Activated CD8-positive, alpha-beta T cell treated with anti-CD3 and anti-CD28 coated beads for 36 hours (primary cell): Measurements from ENCODE around the gene TEAD3. TPM values are rescaled to one million over a fixed set of nuclear protein-coding genes. Genes with fewer than 3 reads are reported as not detected.

Experiments
- ATAC-seq: fragments of 200-7000 bp; cut with Tn5 transposase; one replicate; pipeline ENCODE4 v1.10.0; 2021; ENCODE audit warnings: mild to moderate bottlenecking, moderate library complexity
- CTCF ChIA-PET: fragments of 350-600 bp; sonication (Branson Sonifier 250); formaldehyde crosslinking; loops from one replicate; lab custom pipeline; 2021; ENCODE audit warnings: antibody characterized with exemption; lab: Charles Lee
- POLR2A ChIA-PET: fragments of 350-600 bp; sonication (Branson Sonifier 250); formaldehyde crosslinking; loops from one replicate; lab custom pipeline; 2021; ENCODE audit warnings: antibody characterized with exemption; lab: Charles Lee
- DNase-seq: peaks from one replicate; pipeline ENCODE4 v3.0.0-alpha.2; 2020
- H3K27ac Mint-ChIP-seq: one replicate; pipeline ENCODE4 v1.8.0; 2021; ENCODE audit warnings: mild to moderate bottlenecking, mixed read lengths
- H3K27me3 Mint-ChIP-seq: one replicate; pipeline ENCODE4 v1.8.0; 2021; ENCODE audit warnings: mixed read lengths
- H3K36me3 Mint-ChIP-seq: one replicate; pipeline ENCODE4 v1.8.0; 2021; ENCODE audit warnings: low read depth, mixed read lengths
- H3K4me1 Mint-ChIP-seq: one replicate; pipeline ENCODE4 v1.8.0; 2021; ENCODE audit warnings: low read depth, mixed read lengths
- H3K4me3 Mint-ChIP-seq: one replicate; pipeline ENCODE4 v1.8.0; 2021; ENCODE audit warnings: mild to moderate bottlenecking, moderate library complexity, mixed read lengths
- H3K9me3 Mint-ChIP-seq: one replicate; pipeline ENCODE4 v1.8.0; 2021; ENCODE audit warnings: mixed read lengths
- intact Hi-C: fragments of 100-400 bp; cut with micrococcal nuclease; formaldehyde crosslinking; loops from one replicate; pipeline ENCODE4 v1.10.0; 2022
- total RNA-seq, 2 experiments: library from RNA; stranded (reverse); gene quantifications; one replicate each; pipeline ENCODE4 v1.2.3, GENCODE V29; 2021
- TF ChIP-seq, protein P1 (sequence below): fragments of 200-600 bp; IDR thresholded peaks from one replicate; pipeline ENCODE4 v1.8.0; 2022; ENCODE audit warnings: antibody characterized with exemption, mild to moderate bottlenecking

Gene TEAD3
- total RNA-seq, 2 experiments from 2014 or later = 0.68 to 0.81 TPM

DNA sequence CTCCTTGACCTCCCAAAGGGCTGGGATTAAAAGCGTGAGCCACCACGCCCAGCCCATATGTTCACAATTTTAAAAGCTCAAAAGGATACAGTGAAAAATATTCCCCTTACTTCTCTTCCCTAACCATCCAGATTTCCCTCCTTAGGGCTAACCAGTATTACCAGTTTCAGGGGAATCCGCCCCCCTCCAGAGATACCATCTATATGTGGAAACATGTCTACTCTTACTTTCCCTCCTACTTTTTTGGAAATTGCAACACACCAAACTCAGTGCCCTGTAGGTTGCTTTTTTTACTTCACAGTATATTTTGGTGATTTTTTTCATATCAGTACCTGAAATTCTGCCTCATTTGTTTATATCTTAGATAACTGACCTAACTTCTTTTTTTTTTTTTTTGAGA, 35.6 kb downstream of the TEAD3 start:
- H3K36me3 Mint-ChIP-seq = peaks cover 38% of the 10 kb centered on the region
- no peaks in the 10 kb centered on the region for H3K27me3 Mint-ChIP-seq
- H3K9me3 Mint-ChIP-seq = no peaks in the 10 kb centered on the region
- H3K27ac Mint-ChIP-seq = no peak overlapping the region
- H3K4me1 Mint-ChIP-seq = no peaks in the 10 kb centered on the region
- ATAC-seq = no peak
- intact Hi-C loops = no loop called here
- CTCF ChIA-PET = interaction anchor here (1.8 kb wide), 1 partner anchor 119 kb away, joined by 4 read pairs; the partner anchor contains the start of gene PPARD
- H3K4me3 Mint-ChIP-seq = no peak overlapping the region
- DNase-seq = no peak
- TF ChIP-seq, protein P1, sequence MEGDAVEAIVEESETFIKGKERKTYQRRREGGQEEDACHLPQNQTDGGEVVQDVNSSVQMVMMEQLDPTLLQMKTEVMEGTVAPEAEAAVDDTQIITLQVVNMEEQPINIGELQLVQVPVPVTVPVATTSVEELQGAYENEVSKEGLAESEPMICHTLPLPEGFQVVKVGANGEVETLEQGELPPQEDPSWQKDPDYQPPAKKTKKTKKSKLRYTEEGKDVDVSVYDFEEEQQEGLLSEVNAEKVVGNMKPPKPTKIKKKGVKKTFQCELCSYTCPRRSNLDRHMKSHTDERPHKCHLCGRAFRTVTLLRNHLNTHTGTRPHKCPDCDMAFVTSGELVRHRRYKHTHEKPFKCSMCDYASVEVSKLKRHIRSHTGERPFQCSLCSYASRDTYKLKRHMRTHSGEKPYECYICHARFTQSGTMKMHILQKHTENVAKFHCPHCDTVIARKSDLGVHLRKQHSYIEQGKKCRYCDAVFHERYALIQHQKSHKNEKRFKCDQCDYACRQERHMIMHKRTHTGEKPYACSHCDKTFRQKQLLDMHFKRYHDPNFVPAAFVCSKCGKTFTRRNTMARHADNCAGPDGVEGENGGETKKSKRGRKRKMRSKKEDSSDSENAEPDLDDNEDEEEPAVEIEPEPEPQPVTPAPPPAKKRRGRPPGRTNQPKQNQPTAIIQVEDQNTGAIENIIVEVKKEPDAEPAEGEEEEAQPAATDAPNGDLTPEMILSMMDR = no peak
- POLR2A ChIA-PET = no interaction called here

DNA sequence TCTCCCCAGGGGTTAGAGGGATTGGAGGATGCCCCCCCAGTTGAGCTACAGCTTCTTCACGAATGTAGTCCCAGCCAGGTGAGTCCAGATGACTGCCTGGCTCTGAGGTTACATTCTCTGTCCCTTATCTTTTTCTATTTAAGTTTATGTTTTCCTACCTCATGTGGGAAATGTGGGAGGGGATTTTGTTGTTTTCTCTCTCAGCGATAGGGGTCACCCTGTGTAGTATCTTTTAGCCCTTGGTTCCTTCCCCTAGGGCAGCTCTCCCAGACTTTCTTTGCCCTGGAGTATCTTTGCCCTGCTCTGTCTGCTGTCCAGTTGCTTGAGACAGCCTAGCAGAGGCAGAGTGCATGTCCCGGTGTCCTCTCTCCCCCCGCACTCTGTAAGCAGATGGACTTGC, 39.0 kb downstream of the TEAD3 start:
- no peak overlapping the region for H3K27ac Mint-ChIP-seq
- H3K9me3 Mint-ChIP-seq = no peaks in the 10 kb centered on the region
- TF ChIP-seq, protein P1 = no peak
- no peaks in the 10 kb centered on the region for H3K27me3 Mint-ChIP-seq
- ATAC-seq = no peak
- no peak for DNase-seq
- intact Hi-C loops = no loop called here
- H3K4me3 Mint-ChIP-seq = no peak overlapping the region
- H3K36me3 Mint-ChIP-seq = peaks cover 44% of the 10 kb centered on the region
- peaks cover 25% of the 10 kb centered on the region for H3K4me1 Mint-ChIP-seq
- ChIA-PET POLR2A (interaction anchor here (1.0 to 2.6 kb wide), 3 partner anchors 10 to 209 kb away, joined by 3 to 12 read pairs (median 3); partner anchors contain the start of gene RPL10A), CTCF (interaction anchor here (1.2 to 3.2 kb wide), 3 partner anchors 9 to 117 kb away, joined by 6 to 17 read pairs (median 11); partner anchors contain the start of gene RPL10A)

GRCh38 chr6:35454391-35455110, 42.3 kb downstream of the TEAD3 start:
- TF ChIP-seq, protein P1 = no peak
- no peak overlapping the region for H3K27ac Mint-ChIP-seq
- H3K4me3 Mint-ChIP-seq = peak overlapping the region; percentile 74
- H3K9me3 Mint-ChIP-seq = no peaks in the 10 kb centered on the region
- intact Hi-C loops = no loop called here
- H3K36me3 Mint-ChIP-seq = peaks cover 30% of the 10 kb centered on the region
- DNase-seq (no peak), ATAC-seq (no peak)
- H3K4me1 Mint-ChIP-seq = peaks cover 34% of the 10 kb centered on the region
- H3K27me3 Mint-ChIP-seq = no peaks in the 10 kb centered on the region
- CTCF ChIA-PET = interaction anchor here (1.0 to 9.7 kb wide), 3 partner anchors 13 to 127 kb away, joined by 3 to 209 read pairs (median 35); partner anchors contain the start of genes PPARD and RPL10A
- POLR2A ChIA-PET = interaction anchor here (0.7 to 5.5 kb wide), 3 partner anchors 13 to 20 kb away, joined by 3 to 70 read pairs (median 3); partner anchors contain the start of gene RPL10A

- POLR2A ChIA-PET = interaction anchor here (2.2 to 5.5 kb wide), 3 partner anchors 14 to 156 kb away, joined by 6 to 70 read pairs (median 13); partner anchors contain the start of genes DEF6, PPARD and RPL10A
- Mint-ChIP-seq H3K27ac (no peak overlapping the region), H3K4me1 (peaks cover 36% of the 10 kb centered on the region), H3K36me3 (peaks cover 24% of the 10 kb centered on the region), H3K9me3 (no peaks in the 10 kb centered on the region), H3K27me3 (no peaks in the 10 kb centered on the region), H3K4me3 (peak overlapping the region; percentile 74)
- TF ChIP-seq, protein P1 = no peak
- intact Hi-C loops = no loop called here
- no peak for DNase-seq
- CTCF ChIA-PET = interaction anchor here (0.9 to 9.7 kb wide), 5 partner anchors 14 to 156 kb away, joined by 3 to 209 read pairs (median 35); partner anchors contain the start of genes DEF6, PPARD and RPL10A
- no peak for ATAC-seq
Observed at GRCh38 chr6:35453236-35453635, 43.6 kb downstream of the TEAD3 start.
